Regular cardiac myocyte (primary cell): ENCODE results near the gene SKA1. TPM values are rescaled to one million over a fixed set of nuclear protein-coding genes. Genes with fewer than 3 reads are reported as not detected.

ENCODE experiments used
- total RNA-seq: library from RNA; depleted of rRNA; stranded (reverse); fragments of >200 nt; gene quantifications from 2 replicates; pipeline ENCODE4 v1.2.3, GENCODE V29; 2014

The SKA1 gene, protein sequence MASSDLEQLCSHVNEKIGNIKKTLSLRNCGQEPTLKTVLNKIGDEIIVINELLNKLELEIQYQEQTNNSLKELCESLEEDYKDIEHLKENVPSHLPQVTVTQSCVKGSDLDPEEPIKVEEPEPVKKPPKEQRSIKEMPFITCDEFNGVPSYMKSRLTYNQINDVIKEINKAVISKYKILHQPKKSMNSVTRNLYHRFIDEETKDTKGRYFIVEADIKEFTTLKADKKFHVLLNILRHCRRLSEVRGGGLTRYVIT
- total RNA-seq = 2.8 and 19.6 TPM in 2 replicates

DNA sequence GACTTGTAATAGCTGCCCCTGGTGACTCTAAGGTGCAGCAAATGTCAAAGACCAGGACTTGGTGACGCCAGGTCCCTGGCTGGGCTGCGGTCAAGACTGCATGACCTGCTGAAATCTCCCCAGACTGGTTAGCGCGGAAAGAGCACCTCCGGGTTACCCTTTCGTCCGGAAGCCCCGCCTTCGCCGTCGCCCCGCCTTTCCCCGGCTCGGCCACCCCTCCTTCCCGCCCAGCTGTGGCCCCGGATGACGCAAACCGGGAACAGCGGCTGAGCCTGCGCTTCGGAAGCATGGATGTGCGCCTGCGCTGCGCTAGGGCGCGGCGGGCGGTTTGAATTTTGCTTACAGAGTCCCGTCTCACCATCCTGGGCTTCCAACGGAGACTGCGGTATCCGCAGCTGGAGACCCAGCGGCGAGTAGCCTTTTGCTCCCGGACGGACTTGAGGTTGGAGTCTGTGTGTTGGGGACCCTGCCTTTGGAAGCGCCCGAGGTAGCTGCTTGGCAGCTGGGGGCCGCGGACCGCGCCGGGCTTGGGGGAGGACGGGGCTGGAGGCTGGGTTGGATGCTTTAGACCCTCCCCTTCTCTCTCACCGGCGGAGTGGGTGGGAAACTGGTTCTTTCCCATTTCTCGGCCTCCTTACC is at the start of gene SKA1:
SKA1 (plus strand) TSS at position 294 of the 639 bp plus-strand sequence. CDS start 785 bp downstream, outside the sequence.

Other genes starting within 250 kb of the SKA1 start
- gene MYO5B, start 179.9 kb upstream of the SKA1 start, total RNA-seq = 0.28 and 0.38 TPM in 2 replicates
- gene CFAP53, start 108.6 kb upstream of the SKA1 start, total RNA-seq = under 0.01 and 0.85 TPM in 2 replicates
- 56.0 and 59.5 TPM in 2 replicates for gene MBD1, start 93.5 kb upstream of the SKA1 start, total RNA-seq
- 24.5 and 61.7 TPM in 2 replicates for gene CXXC1, start 87.4 kb upstream of the SKA1 start, total RNA-seq
- not detected in 2 replicates for gene MAPK4, start 185.0 kb downstream of the SKA1 start, total RNA-seq